Vagina (tissue), 2 donors: ENCODE results near the gene MICAL3. TPM values are rescaled to one million over a fixed set of nuclear protein-coding genes. Genes with fewer than 3 reads are reported as not detected.

ENCODE experiments used
- DNase-seq, 2 donors: peaks; one replicate each; pipeline ENCODE4 v3.0.0-alpha.2; 2017; ENCODE audit errors: extremely low spot score in 2 of 2
- H3K27ac ChIP-seq: fragments of 200-600 bp; sonication (generic); one replicate; pipeline ENCODE4 v1.5.1; 2019
- H3K27me3 ChIP-seq: fragments of 200-600 bp; sonication (generic); one replicate; pipeline ENCODE4 v1.5.1; 2019
- H3K36me3 ChIP-seq, 2 donors: fragments of 200-600 bp; sonication (generic); one replicate each; pipeline ENCODE4 v1.5.1; 2017 to 2019
- H3K4me1 ChIP-seq: fragments of 200-600 bp; sonication (generic); one replicate; pipeline ENCODE4 v1.5.1; 2019
- H3K4me3 ChIP-seq, 2 donors: fragments of 200-600 bp; sonication (generic); 1 replicate in 1 of 2; 2 replicates in 1 of 2; pipeline ENCODE4 v1.5.1; 2016 to 2019
- H3K9me3 ChIP-seq: fragments of 200-600 bp; sonication (generic); one replicate; pipeline ENCODE4 v1.5.1; 2019
- CTCF ChIP-seq, 3 experiments: fragments of 450-650 bp in 2 of 3; fragments of 200-600 bp in 1 of 3; sonication (generic) in 1 of 3; IDR thresholded peaks; one replicate each; pipeline ENCODE4 v1.5.1; 2017 to 2019; ENCODE audit warnings: antibody characterized with exemption in 3 of 3, mild to moderate bottlenecking in 2 of 3, moderate library complexity in 2 of 3
- POLR2A ChIP-seq, 2 donors: fragments of 450-650 bp; IDR thresholded peaks; one replicate each; pipeline ENCODE4 v1.6.1; 2017; ENCODE audit warnings: antibody characterized with exemption in 2 of 2, mild to moderate bottlenecking in 2 of 2, moderate library complexity in 2 of 2
- POLR2AphosphoS5 ChIP-seq, 2 donors: sonication (generic); formaldehyde crosslinking; IDR thresholded peaks; one replicate each; pipeline ENCODE4 v1.9.0; 2017; ENCODE audit warnings: antibody characterized with exemption in 2 of 2, mild to moderate bottlenecking in 2 of 2, low read depth in 1 of 2; ENCODE audit not compliant: insufficient read depth in 1 of 2
- intact Hi-C: fragments of 100-400 bp; cut with DNase I; formaldehyde crosslinking; loops from one replicate; pipeline ENCODE4 v1.15.1; 2023
- total RNA-seq: library from RNA; depleted of rRNA; stranded (reverse); fragments of >200 nt; gene quantifications from one replicate; pipeline ENCODE4 v1.2.3, GENCODE V29; 2016

Gene MICAL3
- total RNA-seq, 1 donor from 2014 or later: 35.1 TPM

GRCh38 chr22:17898375-17898774 lies 126.0 kb downstream of the MICAL3 start:
- Histone ChIP-seq H3K27me3 (no peaks in the 10 kb centered on the region), H3K9me3 (no peaks in the 10 kb centered on the region), H3K27ac (no peak overlapping the region), H3K4me3 (no peak overlapping the region), H3K4me1 (no peaks in the 10 kb centered on the region), H3K36me3 (peaks cover 4 to 41% of the 10 kb centered on the region in 2 donors)
- intact Hi-C loops: no loop called here
- TF ChIP-seq POLR2AphosphoS5 (IDR thresholded peaks at IDR 0.05; ENCODE audit: insufficient read depth in 1 of 2, low read depth in 1 of 2) (no peak), POLR2A (IDR thresholded peaks at IDR 0.05) (no peak), CTCF (IDR thresholded peaks at IDR 0.05) (no peak)
- no peak for DNase-seq

GRCh38 chr22:17897858-17898257 lies 126.5 kb downstream of the MICAL3 start:
- H3K9me3 ChIP-seq: no peaks in the 10 kb centered on the region

GRCh38 chr22:17897426-17897825 lies 126.9 kb downstream of the MICAL3 start:
- DNase-seq: no peak
- H3K27ac ChIP-seq: no peak overlapping the region
- peaks cover 4 to 50% of the 10 kb centered on the region in 2 donors for H3K36me3 ChIP-seq
- no peaks in the 10 kb centered on the region for H3K27me3 ChIP-seq
- intact Hi-C loops: no loop called here
- no peak for TF ChIP-seq POLR2AphosphoS5 (IDR thresholded peaks at IDR 0.05; ENCODE audit: insufficient read depth in 1 of 2, low read depth in 1 of 2)
- no peak for TF ChIP-seq POLR2A (IDR thresholded peaks at IDR 0.05)
- no peak for TF ChIP-seq CTCF (IDR thresholded peaks at IDR 0.05)
- no peak overlapping the region for H3K4me3 ChIP-seq
- H3K4me1 ChIP-seq: no peaks in the 10 kb centered on the region
- H3K9me3 ChIP-seq: no peaks in the 10 kb centered on the region

More at GRCh38 chr22:17897858-17898257, 126.5 kb downstream of the MICAL3 start:
- TF ChIP-seq POLR2AphosphoS5 (IDR thresholded peaks at IDR 0.05; ENCODE audit: insufficient read depth in 1 of 2, low read depth in 1 of 2): no peak
- TF ChIP-seq POLR2A (IDR thresholded peaks at IDR 0.05): no peak
- TF ChIP-seq CTCF (IDR thresholded peaks at IDR 0.05): no peak
- H3K27ac ChIP-seq: no peak overlapping the region
- no peak overlapping the region for H3K4me3 ChIP-seq
- intact Hi-C loops: no loop called here
- no peaks in the 10 kb centered on the region for H3K27me3 ChIP-seq
- DNase-seq: no peak
- no peaks in the 10 kb centered on the region for H3K4me1 ChIP-seq
- H3K36me3 ChIP-seq: peaks cover 4 to 46% of the 10 kb centered on the region in 2 donors

GRCh38 chr22:17896586-17896985 lies 127.8 kb downstream of the MICAL3 start:
- Histone ChIP-seq H3K4me1 (no peaks in the 10 kb centered on the region), H3K27ac (no peak overlapping the region), H3K36me3 (peaks cover 4 to 50% of the 10 kb centered on the region in 2 donors), H3K4me3 (no peak overlapping the region), H3K27me3 (no peaks in the 10 kb centered on the region), H3K9me3 (no peaks in the 10 kb centered on the region)
- TF ChIP-seq CTCF (IDR thresholded peaks at IDR 0.05): no peak
- no peak for TF ChIP-seq POLR2A (IDR thresholded peaks at IDR 0.05)
- no peak for TF ChIP-seq POLR2AphosphoS5 (IDR thresholded peaks at IDR 0.05; ENCODE audit: insufficient read depth in 1 of 2, low read depth in 1 of 2)
- DNase-seq: no peak
- intact Hi-C loops: no loop called here

GRCh38 chr22:17893900-17894535 lies 130.3 kb downstream of the MICAL3 start:
- H3K36me3 ChIP-seq: peaks cover 4 to 56% of the 10 kb centered on the region in 2 donors
- DNase-seq: no peak

More at GRCh38 chr22:17893900-17894535, 130.3 kb downstream of the MICAL3 start:
- no peak overlapping the region for H3K4me3 ChIP-seq
- H3K27me3 ChIP-seq: no peaks in the 10 kb centered on the region
- no peak overlapping the region for H3K27ac ChIP-seq
- no peaks in the 10 kb centered on the region for H3K9me3 ChIP-seq
- intact Hi-C loops: no loop called here
- TF ChIP-seq CTCF (IDR thresholded peaks at IDR 0.05) (no peak), POLR2A (IDR thresholded peaks at IDR 0.05) (no peak), POLR2AphosphoS5 (IDR thresholded peaks at IDR 0.05; ENCODE audit: insufficient read depth in 1 of 2, low read depth in 1 of 2) (no peak)
- peaks cover 6% of the 10 kb centered on the region for H3K4me1 ChIP-seq
